ENCODE results near the gene ANP32A.

DNA sequence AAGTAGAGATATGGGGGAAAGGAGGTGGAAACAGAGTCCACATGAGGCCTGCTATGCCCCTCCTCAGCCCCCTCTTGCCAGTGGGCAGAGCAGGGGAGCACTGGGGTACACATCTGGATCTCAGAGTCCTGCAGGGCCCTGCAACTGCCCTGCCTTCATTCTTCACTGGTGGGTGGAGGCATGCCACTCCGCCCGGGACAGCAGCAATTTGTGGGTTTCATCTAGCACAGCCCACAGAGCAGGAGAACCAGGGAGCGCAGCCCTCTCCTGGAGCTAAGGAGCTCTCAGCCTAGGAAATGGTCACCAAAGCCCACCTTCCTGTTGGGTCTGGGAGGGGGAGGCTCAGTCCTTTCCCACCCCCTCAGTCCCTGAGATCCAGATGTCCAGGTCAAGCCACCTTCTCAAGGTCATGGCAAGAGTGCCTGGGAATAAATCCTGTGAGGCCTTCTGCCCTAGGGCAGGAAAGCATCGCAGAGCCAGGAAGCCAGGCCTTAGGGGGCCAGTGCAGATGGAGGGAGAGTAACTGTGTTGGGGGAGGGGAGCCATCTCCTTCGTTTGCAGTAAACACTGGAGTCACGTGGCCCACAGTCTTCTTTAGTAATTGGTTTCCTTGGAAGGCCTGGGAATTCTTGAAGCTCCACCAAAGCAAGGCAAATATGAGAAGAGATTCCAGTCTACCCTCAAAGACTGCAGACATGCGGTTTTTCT lies 31.0 kb downstream of the ANP32A start:
- TF ChIP-seq, protein P1, sequence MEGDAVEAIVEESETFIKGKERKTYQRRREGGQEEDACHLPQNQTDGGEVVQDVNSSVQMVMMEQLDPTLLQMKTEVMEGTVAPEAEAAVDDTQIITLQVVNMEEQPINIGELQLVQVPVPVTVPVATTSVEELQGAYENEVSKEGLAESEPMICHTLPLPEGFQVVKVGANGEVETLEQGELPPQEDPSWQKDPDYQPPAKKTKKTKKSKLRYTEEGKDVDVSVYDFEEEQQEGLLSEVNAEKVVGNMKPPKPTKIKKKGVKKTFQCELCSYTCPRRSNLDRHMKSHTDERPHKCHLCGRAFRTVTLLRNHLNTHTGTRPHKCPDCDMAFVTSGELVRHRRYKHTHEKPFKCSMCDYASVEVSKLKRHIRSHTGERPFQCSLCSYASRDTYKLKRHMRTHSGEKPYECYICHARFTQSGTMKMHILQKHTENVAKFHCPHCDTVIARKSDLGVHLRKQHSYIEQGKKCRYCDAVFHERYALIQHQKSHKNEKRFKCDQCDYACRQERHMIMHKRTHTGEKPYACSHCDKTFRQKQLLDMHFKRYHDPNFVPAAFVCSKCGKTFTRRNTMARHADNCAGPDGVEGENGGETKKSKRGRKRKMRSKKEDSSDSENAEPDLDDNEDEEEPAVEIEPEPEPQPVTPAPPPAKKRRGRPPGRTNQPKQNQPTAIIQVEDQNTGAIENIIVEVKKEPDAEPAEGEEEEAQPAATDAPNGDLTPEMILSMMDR (IDR thresholded peaks at IDR 0.05; ENCODE audit: borderline replicate concordance, extremely low read depth, low read length, poor library complexity, severe bottlenecking), result no peak
- TF ChIP-seq EZH2 (IDR thresholded peaks at IDR 0.05; ENCODE audit: borderline replicate concordance, low read depth, low read length, severe bottlenecking), result no peak

All from DND-41 (cell line).